ENCODE measurements around the gene SLC48A1.

SLC48A1 gene

GRCh38 chr12:47828976-47829482, 56.0 kb downstream of the SLC48A1 start:
- no peak for DNase-seq

GRCh38 chr12:47829584-47829983, 56.5 kb downstream of the SLC48A1 start:
- no peak for DNase-seq

All from activated gamma-delta T cell (primary cell).